Keratinocyte (primary cell): Measurements from ENCODE around the gene CRP. TPM values are rescaled to one million over a fixed set of nuclear protein-coding genes. Genes with fewer than 3 reads are reported as not detected.

ENCODE experiments used
- DNase-seq: peaks from one replicate; pipeline ENCODE4 v3.0.0-alpha.2; 2011; ENCODE audit warnings: low read depth, missing footprints, low spot score
- FAIRE-seq: peaks from 2 replicates; lab custom pipeline; 2011; peaks lifted over from hg19 to GRCh38; lab: Jason Lieb, UNC
- H2AFZ ChIP-seq: 2 replicates; pipeline ENCODE4 v1.6.0; 2012; ENCODE audit warnings: low read length, control low read depth, inconsistent platforms; ENCODE audit not compliant: control insufficient read depth
- H3K27ac ChIP-seq: 2 replicates; pipeline ENCODE4 v1.5.1; 2011; ENCODE audit warnings: low read length; ENCODE audit not compliant: control insufficient read depth, insufficient read depth
- H3K27me3 ChIP-seq: 3 replicates; pipeline ENCODE4 v1.6.0; 2011; ENCODE audit warnings: low read length; ENCODE audit not compliant: control insufficient read depth, insufficient read depth; ENCODE audit errors: extremely low read depth
- H3K36me3 ChIP-seq, 2 experiments: 2 replicates in 1 of 2; 3 replicates in 1 of 2; pipeline ENCODE4 v1.5.1; 2011; ENCODE audit warnings: low read length in 2 of 2, mild to moderate bottlenecking in 1 of 2; ENCODE audit not compliant: control insufficient read depth in 2 of 2, insufficient read depth in 2 of 2; ENCODE audit errors: extremely low read depth in 1 of 2
- H3K4me1 ChIP-seq: 3 replicates; pipeline ENCODE4 v1.5.1; 2011; ENCODE audit warnings: low read length; ENCODE audit not compliant: control insufficient read depth, insufficient read depth; ENCODE audit errors: extremely low read depth
- H3K4me2 ChIP-seq: 3 replicates; pipeline ENCODE4 v1.6.0; 2011; ENCODE audit warnings: low read depth, low read length; ENCODE audit not compliant: control insufficient read depth, insufficient read depth; ENCODE audit errors: extremely low read depth
- H3K4me3 ChIP-seq, 3 experiments: fragments of 200-600 bp in 1 of 3; sonication (generic) in 1 of 3; 2 replicates in 2 of 3; 3 replicates in 1 of 3; pipeline ENCODE4 v1.5.1; 2011 to 2016; ENCODE audit warnings: low read length in 3 of 3, mild to moderate bottlenecking in 3 of 3, control low read depth in 2 of 3, inconsistent platforms in 1 of 3, low read depth in 1 of 3, mixed read lengths in 1 of 3, mixed run types in 1 of 3, moderate library complexity in 1 of 3; ENCODE audit not compliant: control insufficient read depth in 2 of 3, insufficient read depth in 2 of 3; ENCODE audit errors: extremely low read depth in 1 of 3
- H3K79me2 ChIP-seq: 2 replicates; pipeline ENCODE4 v1.6.0; 2012; ENCODE audit warnings: low read length; ENCODE audit not compliant: control insufficient read depth, insufficient read depth
- H3K9ac ChIP-seq: 3 replicates; pipeline ENCODE4 v1.6.0; 2011; ENCODE audit warnings: low read length; ENCODE audit not compliant: control insufficient read depth, insufficient read depth; ENCODE audit errors: extremely low read depth
- H3K9me1 ChIP-seq: 3 replicates; pipeline ENCODE4 v1.6.0; 2011; ENCODE audit warnings: low read length; ENCODE audit not compliant: control insufficient read depth, insufficient read depth; ENCODE audit errors: extremely low read depth
- H3K9me3 ChIP-seq: 2 replicates; pipeline ENCODE4 v1.5.1; 2012; ENCODE audit warnings: low read depth, low read length; ENCODE audit not compliant: control insufficient read depth
- H4K20me1 ChIP-seq: 3 replicates; pipeline ENCODE4 v1.6.0; 2011; ENCODE audit warnings: low read length; ENCODE audit not compliant: control insufficient read depth, insufficient read depth; ENCODE audit errors: extremely low read depth
- CTCF ChIP-seq, 3 experiments: IDR thresholded peaks in 1 of 3; conservative IDR thresholded peaks in 1 of 3; optimal IDR thresholded peaks in 1 of 3; 2 replicates in 2 of 3; 3 replicates in 1 of 3; pipeline versions ENCODE3 to v1.5.1; 2011; ENCODE audit warnings: low read length in 3 of 3, mild to moderate bottlenecking in 3 of 3, moderate library complexity in 2 of 3, control low read depth in 1 of 3, inconsistent platforms in 1 of 3; ENCODE audit not compliant: insufficient read depth in 2 of 3; ENCODE audit errors: extremely low read depth in 1 of 3
- EZH2 ChIP-seq: IDR thresholded peaks from one replicate; pipeline ENCODE4 v1.6.1; 2012; ENCODE audit warnings: inconsistent platforms, mild to moderate bottlenecking, low read length, moderate library complexity
- dilution Hi-C: fragments of 300-500 bp; cut with MboI; formaldehyde crosslinking; loops from one replicate; pipeline ENCODE4 v1.7.0; 2020; ENCODE audit warnings: low sequenced_read_pairs; ENCODE audit not compliant: extremely low pct_ligation_motif_present
- polyA plus RNA-seq, 5 experiments: library from polyadenylated mRNA; depleted of rRNA in 3 of 5; stranded (reverse) in 3 of 5; stranded (forward) in 1 of 5; unstranded in 1 of 5; fragments of >200 nt; gene quantifications; 1 replicate in 1 of 5; 2 replicates in 3 of 5; 3 replicates in 1 of 5; pipeline versions ENCODE4 v1.2.1 to v1.2.3, GENCODE V29; 2011 to 2012; ENCODE audit warnings: missing spikeins in 2 of 5, low read depth in 1 of 5, low replicate concordance in 1 of 5

Gene CRP
- polyA plus RNA-seq, 1 donor (not counting 4 experiments of a cell fraction or from before 2014, with no cell fraction given): not detected

GRCh38 chr1:159753386-159753785, 39.0 kb upstream of the CRP start:
- no peaks in the 10 kb centered on the region for H3K36me3 ChIP-seq
- TF ChIP-seq EZH2 (no peak), CTCF (optimal IDR thresholded peaks at IDR 0.05 in 1 of 3, IDR thresholded peaks at IDR 0.05 in 1 of 3, conservative IDR thresholded peaks at IDR 0.05 in 1 of 3; ENCODE audit: extremely low read depth in 1 of 3, insufficient read depth in 2 of 3, low read length in 3 of 3) (no peak)
- no peaks in the 10 kb centered on the region for H3K9me1 ChIP-seq
- no peaks in the 10 kb centered on the region for H3K9me3 ChIP-seq
- H3K27me3 ChIP-seq: no peaks in the 10 kb centered on the region
- H3K27ac ChIP-seq: no peak overlapping the region
- no peak overlapping the region for H3K4me2 ChIP-seq
- H3K4me3 ChIP-seq: no peak overlapping the region
- no peaks in the 10 kb centered on the region for H3K4me1 ChIP-seq
- dilution Hi-C loops: no loop called here
- H4K20me1 ChIP-seq: no peaks in the 10 kb centered on the region
- no peak for DNase-seq
- H3K9ac ChIP-seq: no peak overlapping the region
- H3K79me2 ChIP-seq: no peaks in the 10 kb centered on the region
- FAIRE-seq: no peak
- H2AFZ ChIP-seq: no peak overlapping the region

GRCh38 chr1:159752135-159752580, 37.8 kb upstream of the CRP start:
- Histone ChIP-seq H3K27me3 (no peaks in the 10 kb centered on the region), H3K9ac (no peak overlapping the region), H3K27ac (no peak overlapping the region), H3K36me3 (no peaks in the 10 kb centered on the region), H3K9me3 (no peaks in the 10 kb centered on the region), H3K4me3 (no peak overlapping the region), H3K4me2 (no peak overlapping the region), H3K9me1 (no peaks in the 10 kb centered on the region), H3K79me2 (no peaks in the 10 kb centered on the region), H3K4me1 (no peaks in the 10 kb centered on the region), H4K20me1 (no peaks in the 10 kb centered on the region), H2AFZ (no peak overlapping the region)
- dilution Hi-C loops: no loop called here
- TF ChIP-seq CTCF (optimal IDR thresholded peaks at IDR 0.05 in 1 of 3, IDR thresholded peaks at IDR 0.05 in 1 of 3, conservative IDR thresholded peaks at IDR 0.05 in 1 of 3; ENCODE audit: extremely low read depth in 1 of 3, insufficient read depth in 2 of 3, low read length in 3 of 3) (no peak), EZH2 (no peak)
- DNase-seq: no peak
- no peak for FAIRE-seq
